Measurements from ENCODE around the gene CLEC16A. TPM values are rescaled to one million over a fixed set of nuclear protein-coding genes. Genes with fewer than 3 reads are reported as not detected.

The CLEC16A gene
- total and polyA plus RNA-seq, 9 of the 15 experiments (the other 6 are each of a cell fraction or from before 2014, with no cell fraction given): 1.00 to 22.3 (median 10.0) TPM

DNA sequence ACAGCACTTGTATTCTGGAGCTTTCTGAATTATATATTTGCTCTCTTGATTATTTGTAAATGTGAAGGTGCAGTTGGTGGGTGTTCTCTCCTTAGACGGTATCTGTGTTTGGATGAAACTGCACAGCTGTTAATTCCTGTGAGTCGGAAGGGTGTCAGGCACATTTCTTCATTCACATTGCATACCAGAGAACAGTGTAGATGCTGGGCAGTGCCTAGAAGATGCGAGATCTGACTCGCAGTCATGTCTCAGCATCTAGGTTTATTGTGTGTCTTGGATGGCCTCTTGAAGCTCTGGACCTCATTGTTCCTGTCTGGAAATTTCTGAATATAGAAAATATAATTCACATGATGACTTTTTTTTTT lies 61.2 kb downstream of the CLEC16A start:
- BruUV-seq (replicated peaks): no TSS peak
- no peaks in the 10 kb centered on the region for H3K9me3 ChIP-seq (replicated peaks; ENCODE audit: control insufficient read depth, insufficient read depth, low read depth, low read length)
- H3K4me2 ChIP-seq (ENCODE audit: insufficient read depth, low read length): no peak overlapping the region
- H3K4me1 ChIP-seq (replicated peaks in 1 of 2; ENCODE audit: control insufficient read depth in 2 of 2, insufficient read depth in 2 of 2, low read length in 2 of 2): no peaks in the 10 kb centered on the region
- no peak for ATAC-seq
- no peak overlapping the region for H3K27ac ChIP-seq (ENCODE audit: extremely low read depth, low read depth, low read length)
- no peak for DNase-seq (ENCODE audit: extremely low read depth in 1 of 4, low spot score in 3 of 4)
- no peaks in the 10 kb centered on the region for H4K20me1 ChIP-seq (replicated peaks; ENCODE audit: control insufficient read depth, insufficient read depth, low read length)
- peaks cover 20% of the 10 kb centered on the region for H3K36me3 ChIP-seq (ENCODE audit: control insufficient read depth, insufficient read depth, low read length)
- H3K4me3 ChIP-seq: no peak overlapping the region
- intact Hi-C loops (cut with micrococcal nuclease) (no loop called here), in situ Hi-C loops (cut with MboI) (no loop called here)
- H3K27me3 ChIP-seq (ENCODE audit: control insufficient read depth in 2 of 2, insufficient read depth in 2 of 2, low read length in 2 of 2): no peaks in the 10 kb centered on the region
- H3K9ac ChIP-seq (ENCODE audit: insufficient read depth in 1 of 2, low read depth in 2 of 2, low read length in 2 of 2): no peak overlapping the region
- ChIA-PET CTCF (ENCODE audit: low intra/inter-chr PET ratio) (no interaction called here), POLR2A (no interaction called here)
- H3K9me1 ChIP-seq (ENCODE audit: control insufficient read depth, insufficient read depth, low read length): no peaks in the 10 kb centered on the region
- 80% methylated on average over 4 of the region's 4 CpGs for WGBS (ENCODE audit: insufficient coverage, low coverage, missing lambda C conversion rate)
- TF ChIP-seq SP1 (CRISPR knock-in tag; IDR thresholded peaks at IDR 0.05) (no peak), GABPA (tag; conservative IDR thresholded peaks at IDR 0.05; ENCODE audit: low read depth) (no peak), ZSCAN32 (CRISPR knock-in tag; IDR thresholded peaks at IDR 0.05) (no peak), YY1 (IDR thresholded peaks at IDR 0.05; ENCODE audit: borderline replicate concordance in 1 of 3, control insufficient read depth in 1 of 3, extremely low read depth in 1 of 3, insufficient read depth in 3 of 3, insufficient read length in 1 of 3, insufficient replicate concordance in 2 of 3, low read depth in 1 of 3, low read length in 2 of 3) (no peak)
- FAIRE-seq: no peak
- H2AFZ ChIP-seq (ENCODE audit: low read depth, low read length): no peak overlapping the region
- no peaks in the 10 kb centered on the region for H3K79me2 ChIP-seq (ENCODE audit: control insufficient read depth, insufficient read depth, low read length)

DNA sequence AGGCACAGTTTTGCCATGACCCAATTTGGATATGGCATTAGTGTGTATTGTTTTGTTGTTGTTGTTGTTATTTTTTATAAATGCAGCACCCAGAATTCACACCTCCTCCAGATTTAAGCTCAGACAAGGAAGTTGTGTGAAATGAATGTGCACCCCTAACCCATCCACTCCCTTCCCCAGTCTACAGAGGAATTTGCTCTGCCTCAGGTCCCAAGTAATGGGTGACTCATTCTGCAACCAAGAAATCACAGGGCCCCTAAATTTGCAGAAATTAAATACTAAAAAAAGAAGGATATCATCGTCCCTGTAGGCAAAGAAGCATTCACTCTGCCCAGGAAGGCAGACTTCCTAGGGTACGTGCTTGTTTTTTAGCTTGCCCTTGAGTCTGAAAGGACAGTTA lies 62.3 kb downstream of the CLEC16A start:
- WGBS (ENCODE audit: insufficient coverage, low coverage, missing lambda C conversion rate): 50% methylated on average over 2 of the region's 2 CpGs
- DNase-seq (ENCODE audit: extremely low read depth in 1 of 4, low spot score in 3 of 4): no peak
- BruUV-seq (replicated peaks): no TSS peak
- ChIA-PET CTCF (ENCODE audit: low intra/inter-chr PET ratio) (no interaction called here), POLR2A (interaction anchor here (0.7 to 1.0 kb wide), 2 partner anchors 12 to 22 kb away, joined by 3 read pairs; no protein-coding TSS in a partner anchor)
- Histone ChIP-seq H3K9me1 (ENCODE audit: control insufficient read depth, insufficient read depth, low read length) (no peaks in the 10 kb centered on the region), H3K79me2 (ENCODE audit: control insufficient read depth, insufficient read depth, low read length) (no peaks in the 10 kb centered on the region), H3K9me3 (replicated peaks; ENCODE audit: control insufficient read depth, insufficient read depth, low read depth, low read length) (no peaks in the 10 kb centered on the region), H4K20me1 (replicated peaks; ENCODE audit: control insufficient read depth, insufficient read depth, low read length) (no peaks in the 10 kb centered on the region), H3K9ac (ENCODE audit: insufficient read depth in 1 of 2, low read depth in 2 of 2, low read length in 2 of 2) (no peak overlapping the region), H3K27ac (ENCODE audit: extremely low read depth, low read depth, low read length) (no peak overlapping the region), H3K36me3 (ENCODE audit: control insufficient read depth, insufficient read depth, low read length) (peaks cover 25% of the 10 kb centered on the region), H2AFZ (ENCODE audit: low read depth, low read length) (no peak overlapping the region), H3K4me2 (ENCODE audit: insufficient read depth, low read length) (no peak overlapping the region), H3K4me1 (replicated peaks in 1 of 2; ENCODE audit: control insufficient read depth in 2 of 2, insufficient read depth in 2 of 2, low read length in 2 of 2) (no peaks in the 10 kb centered on the region; a peak in 1 of 5 replicates), H3K4me3 (no peak overlapping the region), H3K27me3 (ENCODE audit: control insufficient read depth in 2 of 2, insufficient read depth in 2 of 2, low read length in 2 of 2) (no peaks in the 10 kb centered on the region)
- intact Hi-C loops (cut with micrococcal nuclease) (no loop called here), in situ Hi-C loops (cut with MboI) (no loop called here)
- FAIRE-seq: no peak
- ATAC-seq: no peak
- TF ChIP-seq ZNF518B (CRISPR knock-in tag; IDR thresholded peaks at IDR 0.05) (no peak), RBM34 (IDR thresholded peaks at IDR 0.05; ENCODE audit: borderline replicate concordance, insufficient read depth, low read length) (no peak), FUS (optimal IDR thresholded peaks at IDR 0.05; ENCODE audit: low read depth, low read length) (no peak), CXXC5 (CRISPR knock-in tag; IDR thresholded peaks at IDR 0.05) (no peak), TEAD1 (CRISPR knock-in tag; IDR thresholded peaks at IDR 0.05) (no peak), FOXK2 (conservative IDR thresholded peaks at IDR 0.05 in 1 of 2, IDR thresholded peaks at IDR 0.05 in 1 of 2; ENCODE audit: low read depth in 2 of 2) (no peak)
- TF ChIP-seq, protein P1, sequence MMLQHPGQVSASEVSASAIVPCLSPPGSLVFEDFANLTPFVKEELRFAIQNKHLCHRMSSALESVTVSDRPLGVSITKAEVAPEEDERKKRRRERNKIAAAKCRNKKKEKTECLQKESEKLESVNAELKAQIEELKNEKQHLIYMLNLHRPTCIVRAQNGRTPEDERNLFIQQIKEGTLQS (IDR thresholded peaks at IDR 0.05): no peak
- TF ChIP-seq, protein P1 (CRISPR knock-in tag; conservative IDR thresholded peaks at IDR 0.05): no peak

Measured in K562 (cell line).